ENCODE results near the gene ABCC6. TPM values are rescaled to one million over a fixed set of nuclear protein-coding genes. Genes with fewer than 3 reads are reported as not detected.

The ABCC6 gene
- total and polyA plus RNA-seq, 4 donors: 50.6 to 162 (median 95.9) TPM

GRCh38 chr16:16169615-16170014 is 53.7 kb downstream of the ABCC6 start:
- peaks cover 12 to 72% (median 52%) of the 10 kb centered on the region in 4 donors for H3K36me3 ChIP-seq (ENCODE audit: control insufficient read depth in 4 of 4, insufficient read depth in 3 of 4, low read depth in 1 of 4, low read length in 3 of 4)
- H3K4me3 ChIP-seq (ENCODE audit: low read depth in 1 of 3, low read length in 3 of 3): no peak overlapping the region
- no peaks in the 10 kb centered on the region for H3K4me1 ChIP-seq (ENCODE audit: control insufficient read depth in 4 of 4, insufficient read depth in 4 of 4, low read length in 3 of 4)
- no peak for DNase-seq (ENCODE audit: low spot score)
- H3K9me3 ChIP-seq (ENCODE audit: control insufficient read depth in 4 of 4, low read length in 3 of 4): no peaks in the 10 kb centered on the region
- H3K9ac ChIP-seq (ENCODE audit: low read depth in 1 of 2, low read length in 2 of 2): no peak overlapping the region
- 95% methylated on average over 15 of the region's 15 CpGs for WGBS
- TF ChIP-seq MAX (IDR thresholded peaks at IDR 0.05): no peak
- TF ChIP-seq CTCF (IDR thresholded peaks at IDR 0.05; ENCODE audit: low read depth, low read length, missing input control): no peak
- TF ChIP-seq YY1 (IDR thresholded peaks at IDR 0.05): no peak
- TF ChIP-seq FOXA2 (IDR thresholded peaks at IDR 0.05): no peak
- no peak for TF ChIP-seq ZBTB33 (IDR thresholded peaks at IDR 0.05)
- no peak for TF ChIP-seq GABPA (IDR thresholded peaks at IDR 0.05 in 1 of 2, conservative IDR thresholded peaks at IDR 0.05 in 1 of 2)
- no peak for TF ChIP-seq ATF3 (IDR thresholded peaks at IDR 0.05)
- no peak for TF ChIP-seq JUND (IDR thresholded peaks at IDR 0.05)
- TF ChIP-seq REST (IDR thresholded peaks at IDR 0.05): no peak
- TF ChIP-seq HNF4G (IDR thresholded peaks at IDR 0.05): no peak
- no peak for TF ChIP-seq RXRA (IDR thresholded peaks at IDR 0.05)
- TF ChIP-seq NR2F2 (IDR thresholded peaks at IDR 0.05): no peak
- no peak for TF ChIP-seq RAD21 (IDR thresholded peaks at IDR 0.05)
- no peak overlapping the region for H3K27ac ChIP-seq (ENCODE audit: low read depth in 1 of 2, low read length in 2 of 2)
- no peaks in the 10 kb centered on the region for H3K27me3 ChIP-seq (ENCODE audit: control insufficient read depth in 4 of 4, insufficient read depth in 4 of 4, low read length in 3 of 4)

- H3K9me3 ChIP-seq (ENCODE audit: control insufficient read depth in 4 of 4, low read length in 3 of 4): no peaks in the 10 kb centered on the region
- no peak overlapping the region for H3K27ac ChIP-seq (ENCODE audit: low read depth in 1 of 2, low read length in 2 of 2)
- 92% methylated on average over 14 of the region's 14 CpGs for WGBS
- H3K4me1 ChIP-seq (ENCODE audit: control insufficient read depth in 4 of 4, insufficient read depth in 4 of 4, low read length in 3 of 4): no peaks in the 10 kb centered on the region
- no peak for DNase-seq (ENCODE audit: low spot score)
- H3K36me3 ChIP-seq (ENCODE audit: control insufficient read depth in 4 of 4, insufficient read depth in 3 of 4, low read depth in 1 of 4, low read length in 3 of 4): peaks cover 12 to 79% (median 60%) of the 10 kb centered on the region in 4 donors
- H3K27me3 ChIP-seq (ENCODE audit: control insufficient read depth in 4 of 4, insufficient read depth in 4 of 4, low read length in 3 of 4): no peaks in the 10 kb centered on the region
- no peak overlapping the region for H3K4me3 ChIP-seq (ENCODE audit: low read depth in 1 of 3, low read length in 3 of 3)
- H3K9ac ChIP-seq (ENCODE audit: low read depth in 1 of 2, low read length in 2 of 2): no peak overlapping the region
- no peak for TF ChIP-seq EGR1 (IDR thresholded peaks at IDR 0.05; ENCODE audit: low read depth in 2 of 2)
- TF ChIP-seq RXRA (IDR thresholded peaks at IDR 0.05): no peak
- no peak for TF ChIP-seq YY1 (IDR thresholded peaks at IDR 0.05)
- TF ChIP-seq FOXA2 (IDR thresholded peaks at IDR 0.05): no peak
- TF ChIP-seq ATF3 (IDR thresholded peaks at IDR 0.05): no peak
- no peak for TF ChIP-seq REST (IDR thresholded peaks at IDR 0.05)
- TF ChIP-seq TAF1 (conservative IDR thresholded peaks at IDR 0.05): no peak
- TF ChIP-seq HNF4A (conservative IDR thresholded peaks at IDR 0.05): no peak
- TF ChIP-seq JUND (IDR thresholded peaks at IDR 0.05): no peak
- TF ChIP-seq CTCF (IDR thresholded peaks at IDR 0.05; ENCODE audit: low read depth, low read length, missing input control): no peak
- TF ChIP-seq NR2F2 (IDR thresholded peaks at IDR 0.05): no peak
- TF ChIP-seq HNF4G (IDR thresholded peaks at IDR 0.05): no peak
These were observed 54.9 kb downstream of the ABCC6 start for GRCh38 chr16:16168431-16168830.
